ENCODE results near the gene ANKRD11.
"Not testable (repeated sequence)": the region's sequence is repeated elsewhere in the genome, so short reads cannot be mapped to it uniquely, and the experiment has no call there.

The ANKRD11 gene

GRCh38 chr16:89454378-89455125 is 35.8 kb downstream of the ANKRD11 start:
- not testable (repeated sequence) for H3K4me3 ChIP-seq (ENCODE audit: insufficient read depth, low read depth, low read length, poor library complexity, severe bottlenecking); H3K27ac ChIP-seq (ENCODE audit: insufficient read depth, low read length, poor library complexity, severe bottlenecking)
- H3K4me1 ChIP-seq (ENCODE audit: control insufficient read depth, insufficient read depth, low read length, poor library complexity, severe bottlenecking), result peaks cover 48% of the 10 kb centered on the region

GRCh38 chr16:89453501-89454321 is 36.6 kb downstream of the ANKRD11 start:
- no peaks in the 10 kb centered on the region for H3K9me3 ChIP-seq (ENCODE audit: control insufficient read depth, low read length)
- peak overlapping the region; percentile 2 for H3K4me3 ChIP-seq (ENCODE audit: insufficient read depth, low read depth, low read length, poor library complexity, severe bottlenecking)
- H3K27me3 ChIP-seq (replicated peaks; ENCODE audit: control insufficient read depth, insufficient read depth, low read length, poor library complexity, severe bottlenecking), result no peaks in the 10 kb centered on the region
- DNase-seq, result no peak
- H3K27ac ChIP-seq (ENCODE audit: insufficient read depth, low read length, poor library complexity, severe bottlenecking), result peak overlapping the region; percentile 1
- H3K36me3 ChIP-seq (ENCODE audit: control insufficient read depth, insufficient read depth, low read length), result peaks cover 2% of the 10 kb centered on the region
- H3K4me1 ChIP-seq (ENCODE audit: control insufficient read depth, insufficient read depth, low read length, poor library complexity, severe bottlenecking), result peaks cover 48% of the 10 kb centered on the region

More at GRCh38 chr16:89454378-89455125, 35.8 kb downstream of the ANKRD11 start:
- not testable (repeated sequence) for H3K36me3 ChIP-seq (ENCODE audit: control insufficient read depth, insufficient read depth, low read length); H3K27me3 ChIP-seq (replicated peaks; ENCODE audit: control insufficient read depth, insufficient read depth, low read length, poor library complexity, severe bottlenecking); DNase-seq; H3K9me3 ChIP-seq (ENCODE audit: control insufficient read depth, low read length)

GRCh38 chr16:89452925-89453324 is 37.4 kb downstream of the ANKRD11 start:
- Histone ChIP-seq H3K27ac (ENCODE audit: insufficient read depth, low read length, poor library complexity, severe bottlenecking) (no peak overlapping the region), H3K9me3 (ENCODE audit: control insufficient read depth, low read length) (no peaks in the 10 kb centered on the region), H3K4me3 (ENCODE audit: insufficient read depth, low read depth, low read length, poor library complexity, severe bottlenecking) (no peak overlapping the region), H3K36me3 (ENCODE audit: control insufficient read depth, insufficient read depth, low read length) (no peaks in the 10 kb centered on the region), H3K4me1 (ENCODE audit: control insufficient read depth, insufficient read depth, low read length, poor library complexity, severe bottlenecking) (peaks cover 49% of the 10 kb centered on the region), H3K27me3 (replicated peaks; ENCODE audit: control insufficient read depth, insufficient read depth, low read length, poor library complexity, severe bottlenecking) (no peaks in the 10 kb centered on the region)
- no peak for DNase-seq

- Histone ChIP-seq H3K27me3 (replicated peaks; ENCODE audit: control insufficient read depth, insufficient read depth, low read length, poor library complexity, severe bottlenecking) (no peaks in the 10 kb centered on the region), H3K4me1 (ENCODE audit: control insufficient read depth, insufficient read depth, low read length, poor library complexity, severe bottlenecking) (peaks cover 55% of the 10 kb centered on the region), H3K27ac (ENCODE audit: insufficient read depth, low read length, poor library complexity, severe bottlenecking) (no peak overlapping the region), H3K9me3 (ENCODE audit: control insufficient read depth, low read length) (no peaks in the 10 kb centered on the region), H3K4me3 (ENCODE audit: insufficient read depth, low read depth, low read length, poor library complexity, severe bottlenecking) (no peak overlapping the region), H3K36me3 (ENCODE audit: control insufficient read depth, insufficient read depth, low read length) (no peaks in the 10 kb centered on the region)
- DNase-seq, result no peak
These were observed 38.1 kb downstream of the ANKRD11 start for GRCh38 chr16:89452241-89452640.

- H3K4me1 ChIP-seq (ENCODE audit: control insufficient read depth, insufficient read depth, low read length, poor library complexity, severe bottlenecking), result peaks cover 66% of the 10 kb centered on the region
- H3K27me3 ChIP-seq (replicated peaks; ENCODE audit: control insufficient read depth, insufficient read depth, low read length, poor library complexity, severe bottlenecking), result no peaks in the 10 kb centered on the region
- H3K36me3 ChIP-seq (ENCODE audit: control insufficient read depth, insufficient read depth, low read length), result no peaks in the 10 kb centered on the region
- no peak for DNase-seq
- H3K9me3 ChIP-seq (ENCODE audit: control insufficient read depth, low read length), result no peaks in the 10 kb centered on the region
- H3K27ac ChIP-seq (ENCODE audit: insufficient read depth, low read length, poor library complexity, severe bottlenecking), result no peak overlapping the region
- H3K4me3 ChIP-seq (ENCODE audit: insufficient read depth, low read depth, low read length, poor library complexity, severe bottlenecking), result no peak overlapping the region
These were observed 39.8 kb downstream of the ANKRD11 start for GRCh38 chr16:89450537-89450936.

- peaks cover 68% of the 10 kb centered on the region for H3K4me1 ChIP-seq (ENCODE audit: control insufficient read depth, insufficient read depth, low read length, poor library complexity, severe bottlenecking)
- no peaks in the 10 kb centered on the region for H3K9me3 ChIP-seq (ENCODE audit: control insufficient read depth, low read length)
- no peaks in the 10 kb centered on the region for H3K27me3 ChIP-seq (replicated peaks; ENCODE audit: control insufficient read depth, insufficient read depth, low read length, poor library complexity, severe bottlenecking)
- no peak overlapping the region for H3K4me3 ChIP-seq (ENCODE audit: insufficient read depth, low read depth, low read length, poor library complexity, severe bottlenecking)
- H3K27ac ChIP-seq (ENCODE audit: insufficient read depth, low read length, poor library complexity, severe bottlenecking), result no peak overlapping the region
- no peak for DNase-seq
- no peaks in the 10 kb centered on the region for H3K36me3 ChIP-seq (ENCODE audit: control insufficient read depth, insufficient read depth, low read length)
These were observed 40.5 kb downstream of the ANKRD11 start for GRCh38 chr16:89449726-89450335.

- no peak for DNase-seq
- H3K27ac ChIP-seq (ENCODE audit: insufficient read depth, low read length, poor library complexity, severe bottlenecking), result no peak overlapping the region
- H3K36me3 ChIP-seq (ENCODE audit: control insufficient read depth, insufficient read depth, low read length), result no peaks in the 10 kb centered on the region
- H3K4me1 ChIP-seq (ENCODE audit: control insufficient read depth, insufficient read depth, low read length, poor library complexity, severe bottlenecking), result peaks cover 67% of the 10 kb centered on the region
- no peaks in the 10 kb centered on the region for H3K9me3 ChIP-seq (ENCODE audit: control insufficient read depth, low read length)
- no peak overlapping the region for H3K4me3 ChIP-seq (ENCODE audit: insufficient read depth, low read depth, low read length, poor library complexity, severe bottlenecking)
- no peaks in the 10 kb centered on the region for H3K27me3 ChIP-seq (replicated peaks; ENCODE audit: control insufficient read depth, insufficient read depth, low read length, poor library complexity, severe bottlenecking)
These were observed 41.7 kb downstream of the ANKRD11 start for GRCh38 chr16:89448656-89449055.

- H3K4me3 ChIP-seq (ENCODE audit: insufficient read depth, low read depth, low read length, poor library complexity, severe bottlenecking), result peak overlapping the region; percentile 9
- no peak for DNase-seq
- H3K36me3 ChIP-seq (ENCODE audit: control insufficient read depth, insufficient read depth, low read length), result no peaks in the 10 kb centered on the region
- no peaks in the 10 kb centered on the region for H3K27me3 ChIP-seq (replicated peaks; ENCODE audit: control insufficient read depth, insufficient read depth, low read length, poor library complexity, severe bottlenecking)
- no peak overlapping the region for H3K27ac ChIP-seq (ENCODE audit: insufficient read depth, low read length, poor library complexity, severe bottlenecking)
- H3K4me1 ChIP-seq (ENCODE audit: control insufficient read depth, insufficient read depth, low read length, poor library complexity, severe bottlenecking), result peaks cover 64% of the 10 kb centered on the region
- H3K9me3 ChIP-seq (ENCODE audit: control insufficient read depth, low read length), result no peaks in the 10 kb centered on the region
These were observed 43.4 kb downstream of the ANKRD11 start for GRCh38 chr16:89446975-89447293.

GRCh38 chr16:89446136-89446974 is 44.0 kb downstream of the ANKRD11 start:
- Histone ChIP-seq H3K36me3 (ENCODE audit: control insufficient read depth, insufficient read depth, low read length) (no peaks in the 10 kb centered on the region), H3K9me3 (ENCODE audit: control insufficient read depth, low read length) (no peaks in the 10 kb centered on the region), H3K4me3 (ENCODE audit: insufficient read depth, low read depth, low read length, poor library complexity, severe bottlenecking) (peak overlapping the region; percentile 9), H3K27ac (ENCODE audit: insufficient read depth, low read length, poor library complexity, severe bottlenecking) (no peak overlapping the region), H3K27me3 (replicated peaks; ENCODE audit: control insufficient read depth, insufficient read depth, low read length, poor library complexity, severe bottlenecking) (no peaks in the 10 kb centered on the region), H3K4me1 (ENCODE audit: control insufficient read depth, insufficient read depth, low read length, poor library complexity, severe bottlenecking) (peaks cover 60% of the 10 kb centered on the region)
- DNase-seq, result no peak

Measured in effector memory CD4-positive, alpha-beta T cell (primary cell).